ENCODE measurements around the gene NMT1.
A peak's percentile ranks its signal among the peaks of the same experiment; 100 is the strongest.

- TF ChIP-seq POLR2A (IDR thresholded peaks at IDR 0.05) (peak in 1 of 4 donors; percentile 47), CTCF (IDR thresholded peaks at IDR 0.05) (peak; percentile 75 to 90 (median 80)), EP300 (IDR thresholded peaks at IDR 0.05) (no peak), POLR2AphosphoS5 (IDR thresholded peaks at IDR 0.05) (peak; percentile 58 to 65)
Observed at GRCh38 chr17:45149037-45149668, 88.0 kb downstream of the NMT1 start.

Measured in upper lobe of left lung (tissue), 4 donors.